Choroid plexus epithelial cell (primary cell): Measurements from ENCODE around the gene PELI2.

Experiments used
- DNase-seq: peaks from one replicate; pipeline ENCODE4 v3.0.0-alpha.2; 2010; ENCODE audit warnings: low read depth
- H3K4me3 ChIP-seq: 2 replicates; pipeline ENCODE4 v1.5.1; 2011; ENCODE audit warnings: low read depth, mild to moderate bottlenecking, control low read depth, low read length, moderate library complexity
- TF ChIP-seq, protein P1 (sequence below): conservative IDR thresholded peaks from 2 replicates; pipeline ENCODE4 v1.5.1; 2011; ENCODE audit warnings: low read depth, mild to moderate bottlenecking, control low read depth, inconsistent platforms, low read length, moderate library complexity

PELI2 gene

DNA sequence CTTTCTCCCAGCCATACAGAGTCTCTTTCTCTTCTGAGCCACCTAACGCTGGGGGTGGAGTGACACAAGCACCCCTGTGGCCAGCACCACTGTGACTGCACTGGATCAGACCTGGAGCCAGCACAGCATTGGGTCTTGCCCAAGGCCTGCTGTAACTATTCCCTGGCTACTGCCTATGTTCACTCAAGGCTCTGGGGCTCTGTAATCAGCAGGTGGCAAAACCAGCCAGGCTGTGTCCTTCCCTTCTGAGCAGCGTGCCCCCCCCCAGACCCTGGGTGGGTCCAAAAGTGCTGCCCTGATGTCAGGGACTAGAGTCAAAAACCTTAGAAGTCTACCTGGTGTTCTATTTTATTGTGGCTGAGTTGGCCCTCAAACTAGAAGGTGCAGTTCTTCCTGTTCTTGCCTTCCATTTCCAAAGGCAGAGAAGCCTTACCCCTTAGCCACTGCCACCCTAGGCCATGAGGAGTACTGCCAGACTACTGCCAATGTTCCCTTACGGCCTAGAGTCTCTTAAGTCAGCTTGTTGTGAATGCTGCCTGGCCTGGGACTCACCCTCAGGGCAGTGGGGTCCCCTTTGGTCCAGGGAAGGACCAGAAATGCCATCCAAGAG lies 49.9 kb downstream of the PELI2 start:
- DNase-seq: no peak
- TF ChIP-seq, protein P1, sequence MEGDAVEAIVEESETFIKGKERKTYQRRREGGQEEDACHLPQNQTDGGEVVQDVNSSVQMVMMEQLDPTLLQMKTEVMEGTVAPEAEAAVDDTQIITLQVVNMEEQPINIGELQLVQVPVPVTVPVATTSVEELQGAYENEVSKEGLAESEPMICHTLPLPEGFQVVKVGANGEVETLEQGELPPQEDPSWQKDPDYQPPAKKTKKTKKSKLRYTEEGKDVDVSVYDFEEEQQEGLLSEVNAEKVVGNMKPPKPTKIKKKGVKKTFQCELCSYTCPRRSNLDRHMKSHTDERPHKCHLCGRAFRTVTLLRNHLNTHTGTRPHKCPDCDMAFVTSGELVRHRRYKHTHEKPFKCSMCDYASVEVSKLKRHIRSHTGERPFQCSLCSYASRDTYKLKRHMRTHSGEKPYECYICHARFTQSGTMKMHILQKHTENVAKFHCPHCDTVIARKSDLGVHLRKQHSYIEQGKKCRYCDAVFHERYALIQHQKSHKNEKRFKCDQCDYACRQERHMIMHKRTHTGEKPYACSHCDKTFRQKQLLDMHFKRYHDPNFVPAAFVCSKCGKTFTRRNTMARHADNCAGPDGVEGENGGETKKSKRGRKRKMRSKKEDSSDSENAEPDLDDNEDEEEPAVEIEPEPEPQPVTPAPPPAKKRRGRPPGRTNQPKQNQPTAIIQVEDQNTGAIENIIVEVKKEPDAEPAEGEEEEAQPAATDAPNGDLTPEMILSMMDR: no peak
- no peak overlapping the region for H3K4me3 ChIP-seq

DNA sequence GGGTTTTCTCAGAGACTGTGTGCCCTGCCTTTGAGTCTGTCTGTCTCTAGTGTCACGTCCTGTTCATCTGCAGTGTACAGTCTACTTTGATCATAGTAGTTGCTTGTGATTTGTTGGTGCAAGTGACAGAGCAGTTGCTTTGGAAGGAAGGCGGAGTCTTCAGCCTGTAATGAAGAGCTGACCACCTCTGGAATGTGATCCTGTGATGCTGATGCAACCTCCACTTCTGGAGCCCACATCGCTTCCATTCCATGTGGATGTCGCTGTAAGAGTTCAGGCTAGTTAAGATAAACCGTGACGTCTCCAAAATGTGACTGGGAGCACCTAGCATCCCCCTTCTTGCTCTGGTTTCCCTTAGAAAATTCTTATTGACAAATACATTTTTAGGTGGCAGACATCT lies 51.8 kb downstream of the PELI2 start:
- TF ChIP-seq, protein P1: no peak
- peak; percentile 57 for DNase-seq
- H3K4me3 ChIP-seq: no peak overlapping the region

DNA sequence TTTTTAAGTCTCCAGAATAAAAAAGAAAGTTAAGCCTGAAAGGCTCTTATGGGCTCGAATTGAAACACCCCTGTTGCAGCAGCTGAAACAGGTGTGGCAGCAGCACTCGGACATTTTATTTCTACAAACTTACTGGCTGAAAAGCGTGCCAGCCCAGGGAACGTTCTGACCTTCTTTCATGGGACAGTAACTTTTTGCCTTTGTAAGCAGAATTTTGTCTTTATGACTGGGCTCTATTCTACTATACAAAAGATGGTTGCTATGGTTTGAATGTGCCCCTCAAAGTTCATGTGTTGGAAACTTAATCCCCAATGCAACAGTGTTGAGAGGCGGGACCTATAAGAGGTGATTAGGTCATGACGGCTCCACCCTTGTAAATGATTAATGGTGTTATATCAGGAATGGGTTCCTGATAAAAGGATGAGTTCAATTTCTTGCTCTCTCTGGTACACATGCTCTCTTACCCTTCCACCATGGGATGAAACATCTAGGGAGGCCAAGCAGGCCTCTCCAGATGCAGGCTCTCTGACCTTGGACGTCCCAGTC lies 52.7 kb downstream of the PELI2 start:
- TF ChIP-seq, protein P1: no peak
- H3K4me3 ChIP-seq: no peak overlapping the region
- no peak for DNase-seq

DNA sequence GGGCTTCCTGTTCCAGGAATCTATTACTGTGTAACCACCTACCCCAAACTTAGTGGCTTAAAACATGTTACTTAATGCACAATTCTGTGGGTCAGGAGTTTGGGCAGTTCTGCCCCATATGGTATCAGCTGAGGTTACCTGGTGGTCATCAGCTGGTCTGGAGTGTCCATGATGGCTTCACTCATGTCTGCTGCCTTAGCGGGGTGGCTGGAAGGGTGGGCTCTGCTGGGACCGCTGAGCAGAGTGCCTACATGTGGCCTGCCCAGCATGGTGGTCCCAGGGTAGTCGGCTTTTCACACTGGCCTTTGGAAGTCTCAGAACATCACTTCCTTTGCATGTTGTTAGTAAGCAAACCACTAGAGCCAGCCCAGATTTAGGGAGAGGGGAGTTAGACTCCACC lies 53.9 kb downstream of the PELI2 start:
- no peak for DNase-seq
- no peak overlapping the region for H3K4me3 ChIP-seq
- TF ChIP-seq, protein P1: no peak

DNA sequence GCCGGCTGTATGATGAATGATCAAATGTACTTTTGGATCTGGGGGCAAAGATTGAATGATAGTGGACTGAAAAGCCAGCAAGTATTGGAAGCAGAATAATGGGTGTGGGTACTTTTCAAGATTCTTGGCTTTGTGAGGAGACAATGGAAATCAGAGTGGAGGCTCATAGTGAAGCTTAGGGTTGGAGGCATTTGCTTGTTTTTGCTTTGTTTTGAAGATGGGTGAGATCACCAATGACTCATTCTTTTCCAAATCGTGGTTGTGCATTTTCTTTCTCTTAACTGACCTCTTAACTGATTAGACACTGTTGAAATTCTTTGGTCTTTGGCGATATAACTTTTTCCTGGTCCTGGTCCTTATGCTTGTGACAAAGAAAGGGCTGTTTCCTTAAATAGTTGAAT lies 54.4 kb downstream of the PELI2 start:
- no peak overlapping the region for H3K4me3 ChIP-seq
- peak; percentile 78 for DNase-seq
- TF ChIP-seq, protein P1: no peak

DNA sequence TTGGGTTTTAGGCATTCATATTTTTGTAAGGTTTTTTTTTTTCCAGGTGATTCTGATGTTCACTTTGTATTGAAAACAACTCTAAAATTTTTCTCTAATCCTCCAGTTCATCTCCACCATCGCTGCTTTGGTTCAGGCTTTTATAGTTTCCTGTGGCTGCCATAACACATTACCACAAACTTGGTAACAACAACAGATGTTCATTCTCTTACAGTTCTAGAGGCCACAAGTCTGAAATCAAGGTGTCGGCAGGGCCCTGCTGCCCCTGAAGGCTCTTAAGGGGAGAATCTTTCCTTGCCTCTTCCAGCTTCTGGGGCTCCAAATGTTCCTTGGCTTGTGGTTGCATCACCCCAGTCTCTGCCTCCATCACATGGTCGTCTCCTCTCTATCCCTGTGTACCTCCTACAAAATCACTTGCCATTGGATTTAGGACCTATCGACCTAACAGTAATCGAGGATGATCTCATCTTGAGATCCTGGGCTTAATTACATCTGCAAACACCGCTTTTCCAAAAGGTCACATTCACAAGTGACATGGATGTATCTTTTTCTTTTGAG lies 55.2 kb downstream of the PELI2 start:
- no peak overlapping the region for H3K4me3 ChIP-seq
- TF ChIP-seq, protein P1: no peak
- DNase-seq: peak; percentile 13

DNA sequence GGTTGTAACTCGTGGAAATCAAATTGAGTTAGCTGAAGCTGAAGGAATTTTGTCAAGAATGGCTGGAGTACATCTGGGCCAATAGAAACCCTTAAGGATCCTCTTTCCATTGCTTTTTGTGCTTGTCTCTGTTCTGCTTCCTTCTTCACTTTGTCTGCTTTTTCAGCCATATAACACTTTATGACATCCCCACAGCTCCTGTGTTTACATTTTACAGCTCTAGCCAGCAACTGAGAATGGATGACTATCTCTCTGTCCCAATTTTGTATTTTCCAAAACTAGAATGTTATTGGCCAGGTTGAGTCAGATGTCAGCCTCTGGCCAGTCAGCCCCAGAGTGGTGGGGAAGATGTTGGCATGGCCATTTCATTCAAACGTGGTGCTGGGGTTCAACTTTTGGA lies 57.6 kb downstream of the PELI2 start:
- no peak for DNase-seq
- TF ChIP-seq, protein P1: no peak

More for the DNA sequence above, 57.6 kb downstream of the PELI2 start:
- H3K4me3 ChIP-seq: no peak overlapping the region
